ENCODE data around the gene CHRNB2. TPM values are rescaled to one million over a fixed set of nuclear protein-coding genes. Genes with fewer than 3 reads are reported as not detected.

The CHRNB2 gene
- total RNA-seq, 2 donors from 2014 or later: 0.05 to 0.74 TPM

DNA sequence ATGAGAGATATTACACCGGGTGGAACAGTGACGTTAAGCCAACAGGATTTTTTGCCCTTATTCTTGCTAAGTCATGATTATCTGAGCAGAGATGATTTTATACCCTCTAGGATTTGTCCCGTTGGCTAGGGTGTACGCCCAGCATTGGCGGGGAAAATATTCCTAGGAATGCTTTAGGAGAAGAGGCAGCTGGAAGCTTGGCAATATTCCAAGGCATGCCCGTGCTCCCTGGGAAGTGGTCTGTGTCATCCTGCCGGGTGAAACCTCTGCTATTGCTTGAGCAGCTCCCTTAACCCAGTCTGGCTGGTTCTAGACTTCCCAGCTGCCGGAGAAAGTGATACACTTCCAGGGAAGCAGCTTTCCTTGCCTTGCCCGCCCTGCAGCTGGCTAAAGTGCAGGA, 16.2 kb downstream of the CHRNB2 start:
- 62% methylated on average over 9 of the region's 9 CpGs for WGBS
- H3K27ac ChIP-seq: no peak overlapping the region
- peaks cover 25 to 63% of the 10 kb centered on the region in 2 donors for H3K36me3 ChIP-seq
- no peak for DNase-seq (ENCODE audit: low spot score)
- H3K4me3 ChIP-seq: no peak overlapping the region
- no peaks in the 10 kb centered on the region for H3K27me3 ChIP-seq (replicated peaks; ENCODE audit: insufficient read depth)
- intact Hi-C loops (cut with DNase I): no loop called here
- no peaks in the 10 kb centered on the region for H3K9me3 ChIP-seq
- no peaks in the 10 kb centered on the region for H3K4me1 ChIP-seq (replicated peaks)
- TF ChIP-seq POLR2A (IDR thresholded peaks at IDR 0.05) (no peak), POLR2AphosphoS5 (IDR thresholded peaks at IDR 0.05) (no peak)
- TF ChIP-seq, protein P1, sequence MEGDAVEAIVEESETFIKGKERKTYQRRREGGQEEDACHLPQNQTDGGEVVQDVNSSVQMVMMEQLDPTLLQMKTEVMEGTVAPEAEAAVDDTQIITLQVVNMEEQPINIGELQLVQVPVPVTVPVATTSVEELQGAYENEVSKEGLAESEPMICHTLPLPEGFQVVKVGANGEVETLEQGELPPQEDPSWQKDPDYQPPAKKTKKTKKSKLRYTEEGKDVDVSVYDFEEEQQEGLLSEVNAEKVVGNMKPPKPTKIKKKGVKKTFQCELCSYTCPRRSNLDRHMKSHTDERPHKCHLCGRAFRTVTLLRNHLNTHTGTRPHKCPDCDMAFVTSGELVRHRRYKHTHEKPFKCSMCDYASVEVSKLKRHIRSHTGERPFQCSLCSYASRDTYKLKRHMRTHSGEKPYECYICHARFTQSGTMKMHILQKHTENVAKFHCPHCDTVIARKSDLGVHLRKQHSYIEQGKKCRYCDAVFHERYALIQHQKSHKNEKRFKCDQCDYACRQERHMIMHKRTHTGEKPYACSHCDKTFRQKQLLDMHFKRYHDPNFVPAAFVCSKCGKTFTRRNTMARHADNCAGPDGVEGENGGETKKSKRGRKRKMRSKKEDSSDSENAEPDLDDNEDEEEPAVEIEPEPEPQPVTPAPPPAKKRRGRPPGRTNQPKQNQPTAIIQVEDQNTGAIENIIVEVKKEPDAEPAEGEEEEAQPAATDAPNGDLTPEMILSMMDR (IDR thresholded peaks at IDR 0.05): no peak

DNA sequence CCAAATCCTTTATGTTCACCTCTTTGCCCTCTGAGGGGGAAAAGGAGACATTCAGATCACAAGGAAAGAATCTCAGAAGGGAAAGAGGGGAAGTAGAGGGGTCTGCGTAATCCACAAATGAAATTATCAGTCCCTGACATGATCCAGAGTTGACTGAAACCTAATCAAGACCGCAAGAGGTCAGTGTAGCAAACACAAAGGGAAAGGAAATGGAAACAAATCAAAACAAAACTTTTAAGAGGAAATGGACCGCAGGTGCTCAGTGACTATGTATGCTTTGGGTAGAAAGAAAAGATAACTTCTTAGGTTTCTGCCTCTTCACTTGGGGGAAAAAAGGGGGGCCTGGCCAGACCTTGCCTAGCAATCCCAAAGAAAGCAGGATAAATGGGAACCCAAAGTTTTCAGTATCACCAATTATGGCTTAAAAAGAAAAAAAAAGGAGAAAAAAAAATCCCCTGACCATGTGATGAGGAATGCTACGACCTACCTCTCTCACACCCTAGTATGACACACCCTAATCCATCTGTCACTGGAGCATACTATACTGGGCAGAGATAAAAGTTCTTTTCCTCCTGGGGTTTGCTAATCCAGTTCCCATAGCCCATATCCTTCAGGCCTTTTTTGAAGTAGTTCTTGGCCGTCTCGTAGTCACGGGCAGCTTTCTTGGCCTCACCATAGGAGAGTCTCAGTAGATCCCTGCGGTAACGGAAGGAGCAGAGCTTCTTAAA, 16.9 kb downstream of the CHRNB2 start:
- no peak for TF ChIP-seq POLR2AphosphoS5 (IDR thresholded peaks at IDR 0.05)
- TF ChIP-seq, protein P1 (IDR thresholded peaks at IDR 0.05): no peak
- TF ChIP-seq POLR2A (IDR thresholded peaks at IDR 0.05): no peak
- Histone ChIP-seq H3K4me3 (no peak overlapping the region), H3K4me1 (replicated peaks) (no peaks in the 10 kb centered on the region), H3K36me3 (peaks cover 32 to 70% of the 10 kb centered on the region in 2 donors), H3K27me3 (replicated peaks; ENCODE audit: insufficient read depth) (no peaks in the 10 kb centered on the region), H3K9me3 (no peaks in the 10 kb centered on the region), H3K27ac (no peak overlapping the region)
- 88% methylated on average over 9 of the region's 9 CpGs for WGBS
- intact Hi-C loops (cut with DNase I): no loop called here
- DNase-seq (ENCODE audit: low spot score): no peak

DNA sequence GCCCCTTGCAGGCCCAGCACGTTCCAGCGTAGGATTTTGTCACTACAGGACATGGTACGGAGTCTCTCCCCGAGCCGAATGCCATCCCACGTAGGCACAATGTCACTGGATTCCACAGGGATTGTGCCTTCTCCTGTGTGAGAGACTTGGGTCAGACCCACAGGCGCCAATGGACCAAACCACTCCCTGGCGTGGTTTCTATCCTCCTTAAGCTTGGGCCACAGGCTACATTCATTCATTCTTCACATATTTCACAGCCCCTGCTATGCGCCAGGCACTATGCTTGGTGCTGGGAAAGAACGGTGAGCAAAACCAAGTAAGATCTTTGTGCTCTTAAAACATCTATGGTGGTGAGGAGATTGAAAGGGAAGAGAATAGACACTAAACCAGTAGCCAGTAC, 18.7 kb downstream of the CHRNB2 start:
- intact Hi-C loops (cut with DNase I): no loop called here
- H3K36me3 ChIP-seq: peaks cover 34 to 79% of the 10 kb centered on the region in 2 donors
- H3K4me1 ChIP-seq (replicated peaks): no peaks in the 10 kb centered on the region
- no peak overlapping the region for H3K4me3 ChIP-seq
- no peaks in the 10 kb centered on the region for H3K27me3 ChIP-seq (replicated peaks; ENCODE audit: insufficient read depth)
- no peak for DNase-seq (ENCODE audit: low spot score)
- no peak overlapping the region for H3K27ac ChIP-seq
- H3K9me3 ChIP-seq: no peaks in the 10 kb centered on the region
- TF ChIP-seq, protein P1 (IDR thresholded peaks at IDR 0.05): no peak
- TF ChIP-seq POLR2AphosphoS5 (IDR thresholded peaks at IDR 0.05) (no peak), POLR2A (IDR thresholded peaks at IDR 0.05) (no peak)
- WGBS: 87% methylated on average over 10 of the region's 10 CpGs

DNA sequence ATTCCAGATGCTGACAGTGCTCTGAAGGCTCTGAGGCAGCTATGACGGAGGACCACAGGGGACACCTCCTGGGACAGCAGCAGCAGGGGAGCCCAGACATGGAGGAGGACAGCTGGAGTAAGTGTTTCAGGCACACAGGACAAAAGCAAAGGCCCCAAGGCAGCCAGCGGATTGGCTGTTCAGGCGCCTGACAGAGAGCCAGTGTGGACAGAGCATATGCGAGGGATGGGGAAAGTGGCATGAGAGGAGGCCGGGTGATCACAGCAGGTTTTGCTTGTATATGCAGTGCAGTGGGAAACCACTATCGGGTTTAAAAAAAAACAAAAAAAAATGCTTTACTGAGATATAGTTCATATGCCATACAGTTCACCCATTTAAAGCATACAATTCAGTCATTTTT, 19.1 kb downstream of the CHRNB2 start:
- Histone ChIP-seq H3K36me3 (peaks cover 34 to 79% of the 10 kb centered on the region in 2 donors), H3K27ac (no peak overlapping the region), H3K27me3 (replicated peaks; ENCODE audit: insufficient read depth) (no peaks in the 10 kb centered on the region), H3K4me3 (no peak overlapping the region), H3K4me1 (replicated peaks) (no peaks in the 10 kb centered on the region), H3K9me3 (no peaks in the 10 kb centered on the region)
- WGBS: 87% methylated on average over 6 of the region's 6 CpGs
- no peak for TF ChIP-seq POLR2AphosphoS5 (IDR thresholded peaks at IDR 0.05)
- TF ChIP-seq POLR2A (IDR thresholded peaks at IDR 0.05): no peak
- TF ChIP-seq, protein P1 (IDR thresholded peaks at IDR 0.05): no peak
- intact Hi-C loops (cut with DNase I): no loop called here
- no peak for DNase-seq (ENCODE audit: low spot score)

DNA sequence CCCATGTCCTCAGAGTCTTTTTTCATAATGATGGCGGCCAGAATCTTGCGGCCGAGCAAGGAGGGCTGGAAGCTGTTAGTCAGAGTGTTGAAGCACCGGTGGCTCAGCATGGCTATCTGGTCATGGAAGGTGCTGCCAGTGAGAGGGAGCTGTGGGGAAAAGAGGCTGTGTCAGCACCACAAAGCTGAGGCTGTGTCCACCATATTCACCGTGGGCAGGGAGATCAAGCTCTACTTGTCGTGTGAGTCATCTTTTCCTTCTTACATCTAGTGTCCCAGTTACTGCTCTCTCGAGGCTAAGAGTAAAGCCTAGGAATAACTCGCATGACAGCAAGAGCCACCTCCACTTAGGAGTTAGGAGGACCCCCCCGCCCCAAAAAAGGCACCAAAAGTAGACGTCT, 22.2 kb downstream of the CHRNB2 start:
- no peak overlapping the region for H3K27ac ChIP-seq
- intact Hi-C loops (cut with DNase I): no loop called here
- peaks cover 19 to 56% of the 10 kb centered on the region in 2 donors for H3K36me3 ChIP-seq

More for the DNA sequence above, 22.2 kb downstream of the CHRNB2 start:
- no peaks in the 10 kb centered on the region for H3K27me3 ChIP-seq (replicated peaks; ENCODE audit: insufficient read depth)
- no peaks in the 10 kb centered on the region for H3K9me3 ChIP-seq
- H3K4me1 ChIP-seq (replicated peaks): no peaks in the 10 kb centered on the region
- DNase-seq (ENCODE audit: low spot score): no peak
- TF ChIP-seq POLR2A (IDR thresholded peaks at IDR 0.05) (no peak), POLR2AphosphoS5 (IDR thresholded peaks at IDR 0.05) (no peak)
- TF ChIP-seq, protein P1 (IDR thresholded peaks at IDR 0.05): no peak
- no peak overlapping the region for H3K4me3 ChIP-seq
- 79% methylated on average over 10 of the region's 10 CpGs for WGBS

All from prostate gland (tissue), 2 donors.